ENCODE results near the gene PDYN.

GRCh38 chr20:1982686-1983085 lies 11.2 kb downstream of the PDYN start:
- TF ChIP-seq CTCF (IDR thresholded peaks at IDR 0.05; ENCODE audit: insufficient read depth, low read length, poor library complexity, severe bottlenecking) (no peak), EZH2phosphoT487 (conservative IDR thresholded peaks at IDR 0.05; ENCODE audit: low read length) (no peak)

All from SU-DHL-6 (cell line).